Liver (tissue), 3 donors: ENCODE results near the gene GPR15LG.

Experiments
- ATF3 ChIP-seq: IDR thresholded peaks from 2 replicates; pipeline ENCODE4 v1.6.1; 2016; ENCODE audit warnings: antibody characterized with exemption
- CTCF ChIP-seq: fragments of 150-350 bp; IDR thresholded peaks from 2 replicates; pipeline ENCODE4 v1.5.1; 2017; ENCODE audit warnings: improper control_type of control experiment, low read depth, low read length; ENCODE audit not compliant: missing input control
- FOXA1 ChIP-seq: IDR thresholded peaks from 2 replicates; pipeline ENCODE4 v1.6.1; 2016; ENCODE audit warnings: antibody characterized with exemption
- GABPA ChIP-seq, 2 donors: IDR thresholded peaks in 1 of 2; conservative IDR thresholded peaks in 1 of 2; 2 replicates each; pipeline ENCODE4 v1.6.1; 2016; ENCODE audit warnings: antibody characterized with exemption in 2 of 2, mild to moderate bottlenecking in 1 of 2, moderate library complexity in 1 of 2
- JUND ChIP-seq, 2 donors: IDR thresholded peaks; 2 replicates each; pipeline ENCODE4 v1.6.1; 2016; ENCODE audit warnings: antibody characterized with exemption in 2 of 2
- RAD21 ChIP-seq, 2 donors: IDR thresholded peaks; 2 replicates each; pipeline ENCODE4 v1.6.1; 2016; ENCODE audit warnings: antibody characterized with exemption in 2 of 2, mild to moderate bottlenecking in 2 of 2
- REST ChIP-seq: IDR thresholded peaks from 2 replicates; pipeline ENCODE4 v1.6.1; 2016; ENCODE audit warnings: antibody characterized with exemption, mild to moderate bottlenecking
- SP1 ChIP-seq: IDR thresholded peaks from 2 replicates; pipeline ENCODE4 v1.6.1; 2018; ENCODE audit warnings: antibody characterized with exemption, mild to moderate bottlenecking
- TAF1 ChIP-seq: conservative IDR thresholded peaks from 2 replicates; pipeline ENCODE4 v1.6.1; 2016; ENCODE audit warnings: antibody characterized with exemption, mild to moderate bottlenecking
- YY1 ChIP-seq: IDR thresholded peaks from 2 replicates; pipeline ENCODE4 v1.6.1; 2016; ENCODE audit warnings: antibody characterized with exemption, mild to moderate bottlenecking
- ZBTB33 ChIP-seq: IDR thresholded peaks from 2 replicates; pipeline ENCODE4 v1.6.1; 2016; ENCODE audit warnings: antibody characterized with exemption
- TF ChIP-seq, protein P1 (sequence below): IDR thresholded peaks from 2 replicates; pipeline ENCODE4 v1.6.1; 2016; ENCODE audit warnings: antibody characterized with exemption
- donor health status: healthy.
- donor health status: healthy.

DNA sequence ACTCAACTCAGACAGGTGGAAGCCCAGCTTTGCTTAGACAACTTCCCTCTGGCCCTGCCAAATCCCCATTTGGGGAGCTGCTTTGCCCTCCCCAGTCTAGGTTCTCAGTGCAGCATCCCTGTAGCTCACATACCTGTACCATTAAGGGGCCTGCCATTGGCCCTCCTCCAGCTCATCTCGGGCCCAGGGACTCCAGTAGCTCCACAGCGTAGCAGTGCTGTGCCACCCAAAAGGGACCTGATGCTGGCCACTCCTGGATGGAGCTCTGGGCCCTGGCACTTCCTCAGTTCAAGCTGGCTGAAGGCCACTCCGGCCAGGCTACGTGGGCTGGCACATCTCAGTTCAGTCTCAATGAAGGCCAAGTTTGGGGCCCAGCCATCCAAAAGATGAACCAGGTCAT is 60.3 kb downstream of the GPR15LG start:
- TF ChIP-seq CTCF = no peak
- no peak for TF ChIP-seq REST
- no peak for TF ChIP-seq JUND (IDR thresholded peaks at IDR 0.05)
- TF ChIP-seq RAD21 (IDR thresholded peaks at IDR 0.05) = no peak
- TF ChIP-seq YY1 = no peak
- no peak for TF ChIP-seq ATF3
- TF ChIP-seq SP1 = no peak
- TF ChIP-seq ZBTB33 = no peak
- TF ChIP-seq, protein P1, sequence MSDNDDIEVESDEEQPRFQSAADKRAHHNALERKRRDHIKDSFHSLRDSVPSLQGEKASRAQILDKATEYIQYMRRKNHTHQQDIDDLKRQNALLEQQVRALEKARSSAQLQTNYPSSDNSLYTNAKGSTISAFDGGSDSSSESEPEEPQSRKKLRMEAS = no peak
- TF ChIP-seq GABPA (IDR thresholded peaks at IDR 0.05 in 1 of 2, conservative IDR thresholded peaks at IDR 0.05 in 1 of 2) = no peak
- TF ChIP-seq FOXA1 = no peak
- no peak for TF ChIP-seq TAF1
